Posterior cingulate gyrus (tissue), 11 donors: ENCODE results near the gene ARNT2.
A peak's percentile ranks its signal among the peaks of the same experiment; 100 is the strongest.

ENCODE experiments used
- DNase-seq, 10 donors: peaks; one replicate each; pipeline versions ENCODE4 v3.0.0 to v3.0.0-alpha.2; 2020 to 2021; ENCODE audit warnings: mixed read lengths in 3 of 10
- intact Hi-C: fragments of 100-400 bp; cut with DNase I; formaldehyde crosslinking; loops from one replicate; pipeline ENCODE4 v1.15.1; 2023

ARNT2 gene

GRCh38 chr15:80404761-80405553 lies 775 bp downstream of the ARNT2 start:
- peak; percentile 29 to 91 (median 58) for DNase-seq
- intact Hi-C loops: loop anchor here (10.0 kb wide), 1 partner anchor 340 kb away; no protein-coding TSS in a partner anchor

DNA sequence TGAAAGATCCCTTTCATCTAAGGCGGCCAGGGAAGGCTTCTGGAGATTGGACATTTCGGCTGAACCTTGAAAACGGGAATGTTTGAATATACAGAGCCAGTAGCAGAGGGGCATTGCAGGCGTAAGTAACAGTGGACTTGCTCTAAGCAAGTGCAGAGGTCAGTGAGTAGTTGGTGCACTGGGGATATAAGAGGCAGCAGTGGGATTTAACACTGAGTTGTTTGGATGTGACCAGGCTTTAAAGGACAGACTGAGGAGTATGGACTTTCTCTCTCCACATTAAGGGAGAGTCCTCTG lies 1.3 kb downstream of the ARNT2 start:
- DNase-seq: no peak
- intact Hi-C loops: loop anchor here (10.0 kb wide), 1 partner anchor 341 kb away; no protein-coding TSS in a partner anchor

- DNase-seq: peak in 1 of 10 donors; percentile 51
- intact Hi-C loops: loop anchor here (10.0 kb wide), 1 partner anchor 341 kb away; no protein-coding TSS in a partner anchor
These were observed 1.8 kb downstream of the ARNT2 start for GRCh38 chr15:80405970-80406369.

DNA sequence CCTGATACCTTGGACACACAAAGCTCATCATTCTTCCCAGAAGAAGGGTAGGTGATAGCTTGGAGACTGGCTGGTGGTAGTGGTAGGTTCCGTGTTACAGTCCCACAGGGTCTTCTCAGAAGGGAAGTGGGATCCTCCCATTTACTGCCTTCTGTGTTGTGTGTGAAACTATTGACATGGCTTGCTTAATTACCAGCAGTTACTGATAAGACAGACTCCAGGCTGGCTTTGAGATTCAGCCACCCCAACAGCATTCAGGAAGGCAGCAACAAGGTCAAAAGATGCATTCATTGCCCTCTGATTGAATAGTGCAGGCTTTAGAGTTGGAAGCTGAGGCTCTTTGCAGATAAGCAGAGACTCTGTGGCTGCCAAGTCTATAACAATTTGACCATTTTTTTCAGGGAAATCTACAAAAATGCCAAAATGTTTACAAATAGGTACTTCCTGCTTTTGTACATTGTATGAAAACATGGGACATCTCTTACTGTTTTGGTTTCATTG lies 7.7 kb downstream of the ARNT2 start:
- intact Hi-C loops: no loop called here
- DNase-seq: no peak

- intact Hi-C loops: no loop called here
These were observed 10.6 kb downstream of the ARNT2 start for GRCh38 chr15:80414546-80415357.

DNA sequence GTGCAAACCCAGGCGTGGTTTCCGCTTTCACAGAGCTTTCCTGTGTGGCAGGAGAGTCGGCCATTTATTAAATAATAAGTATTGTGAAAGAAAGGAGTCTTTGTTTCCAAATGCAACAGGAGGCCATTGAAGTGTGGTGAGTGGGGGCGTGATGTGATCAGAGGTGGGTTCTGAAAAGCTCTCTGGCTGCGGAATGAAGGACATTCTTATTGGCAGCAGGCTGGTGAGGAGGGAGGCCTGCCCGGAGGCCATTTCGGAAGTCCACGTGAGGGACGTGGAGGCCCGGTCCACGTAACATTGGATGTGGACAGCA lies 11.1 kb downstream of the ARNT2 start:
- intact Hi-C loops: no loop called here
- no peak for DNase-seq

More at GRCh38 chr15:80414546-80415357, 10.6 kb downstream of the ARNT2 start:
- DNase-seq: no peak

- intact Hi-C loops: no loop called here
- no peak for DNase-seq
These were observed 12.5 kb downstream of the ARNT2 start for GRCh38 chr15:80416702-80417101.

- peak in 1 of 10 donors; percentile 14 for DNase-seq
- intact Hi-C loops: no loop called here
These were observed 14.8 kb downstream of the ARNT2 start for GRCh38 chr15:80418892-80419537.

DNA sequence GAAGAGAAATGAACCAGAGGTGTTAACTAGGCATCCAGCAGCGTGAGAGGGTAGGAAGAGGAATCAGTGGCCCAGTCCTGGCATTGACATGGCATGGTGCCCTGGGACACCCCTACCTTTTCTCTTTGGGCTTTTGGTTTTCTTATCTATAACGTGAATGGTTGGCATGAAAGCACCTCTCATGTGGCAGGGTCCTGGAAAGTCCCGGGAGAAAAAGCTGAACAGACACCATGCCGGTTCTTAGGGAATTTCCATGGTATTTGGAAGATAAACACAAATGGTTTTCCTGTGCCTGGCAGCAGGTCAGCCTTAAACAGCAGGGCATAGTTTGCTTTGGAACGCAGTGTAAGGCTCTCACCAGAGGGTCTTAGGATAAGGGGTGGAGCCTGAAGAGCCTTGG lies 15.4 kb downstream of the ARNT2 start:
- DNase-seq: no peak
- intact Hi-C loops: no loop called here

- DNase-seq: no peak
These were observed 16.5 kb downstream of the ARNT2 start for GRCh38 chr15:80420658-80421057.

DNA sequence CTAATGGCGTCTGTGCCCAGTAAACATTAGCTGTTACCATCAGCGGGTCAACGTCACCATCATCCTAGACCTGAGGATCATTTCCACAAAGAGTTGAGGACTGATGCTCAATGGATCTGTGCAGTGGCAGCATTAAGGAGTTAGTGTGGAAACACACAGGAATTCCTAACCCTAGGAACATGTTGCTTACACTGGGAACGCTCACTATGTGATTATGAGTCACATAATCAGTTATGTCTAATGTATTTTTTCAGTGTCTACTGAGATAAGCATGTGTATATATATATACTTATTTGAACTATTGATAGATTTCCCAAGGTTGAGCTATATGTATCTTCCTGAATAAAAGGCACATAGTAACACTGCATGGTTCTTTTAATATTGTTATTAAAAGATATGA lies 19.0 kb downstream of the ARNT2 start:
- no peak for DNase-seq
- intact Hi-C loops: no loop called here

More at GRCh38 chr15:80420658-80421057, 16.5 kb downstream of the ARNT2 start:
- intact Hi-C loops: no loop called here

DNA sequence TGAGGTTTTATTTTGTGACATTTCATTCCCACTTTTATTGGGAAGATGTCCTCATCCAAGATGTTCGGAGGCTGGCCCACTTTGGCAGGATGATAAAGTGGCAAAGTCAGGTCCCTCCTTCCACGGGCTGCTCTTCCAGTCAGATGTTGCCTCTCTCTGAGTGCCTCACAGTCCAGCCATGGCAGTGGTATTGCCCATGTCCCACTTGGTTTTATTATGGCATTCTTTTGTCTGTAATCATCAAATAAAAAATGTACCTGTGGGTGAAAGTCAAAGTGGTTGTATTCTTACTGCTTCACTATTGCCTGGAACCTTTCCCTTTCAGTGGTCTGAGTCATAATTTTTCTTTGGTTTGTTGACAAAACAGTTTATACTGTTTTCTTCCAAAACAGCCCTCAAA lies 20.2 kb downstream of the ARNT2 start:
- no peak for DNase-seq
- intact Hi-C loops: no loop called here

DNA sequence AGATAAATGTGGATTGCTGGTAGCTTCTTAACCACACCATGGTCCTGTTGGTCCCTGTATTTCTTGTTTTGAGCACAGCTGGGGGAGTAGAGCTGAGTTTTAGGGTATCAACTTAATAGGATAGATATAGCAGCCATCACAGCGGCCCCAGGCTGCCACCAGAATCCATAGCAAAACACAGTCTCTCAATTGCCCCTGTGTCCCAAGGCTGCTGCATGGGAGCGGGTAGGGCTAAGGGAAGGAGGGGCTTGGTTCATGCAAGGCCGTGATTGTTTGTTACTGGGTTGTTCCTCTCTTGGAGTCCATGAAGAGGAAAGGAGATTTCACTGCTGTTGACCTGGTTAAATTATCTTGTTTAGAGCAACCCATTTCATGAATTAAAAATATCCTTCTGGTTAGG lies 22.1 kb downstream of the ARNT2 start:
- peak in 6 of 10 donors; percentile 47 to 93 (median 63) for DNase-seq
- intact Hi-C loops: no loop called here

GRCh38 chr15:80429964-80430363 lies 25.8 kb downstream of the ARNT2 start:
- DNase-seq: no peak

DNA sequence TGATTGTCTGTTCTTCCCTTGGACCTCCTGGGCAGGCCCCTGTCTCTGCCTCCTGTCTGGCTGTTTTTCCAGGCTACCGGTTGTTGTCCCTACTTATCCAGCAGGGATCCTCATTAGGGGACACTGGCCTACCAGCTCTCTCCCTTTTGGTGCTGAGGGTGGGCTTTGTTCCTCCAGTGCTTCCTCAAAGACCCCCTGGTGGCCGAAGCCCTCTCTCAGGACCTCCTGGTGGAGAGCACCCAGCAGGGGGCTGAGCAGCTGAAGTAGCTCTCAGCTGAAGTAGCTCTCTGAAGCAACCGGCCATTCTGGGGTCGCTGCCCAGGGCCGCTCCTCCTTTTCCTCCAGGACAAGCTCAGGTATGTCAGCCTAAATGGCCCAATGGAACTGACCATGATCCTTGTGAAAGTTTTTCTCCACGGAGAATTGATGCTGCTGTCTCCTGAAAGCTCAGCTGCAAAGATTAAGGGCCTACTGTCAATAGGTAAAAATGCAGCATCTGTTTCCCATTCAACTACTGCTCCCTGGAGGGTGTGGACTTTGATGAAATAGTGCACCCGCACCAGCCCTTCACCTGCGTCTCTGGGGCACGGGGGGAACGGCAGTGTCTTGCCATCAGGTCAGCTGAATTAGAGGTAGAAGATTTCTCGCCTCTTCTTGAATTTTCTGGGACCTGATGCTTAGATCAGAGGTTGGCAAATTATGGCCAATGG lies 27.6 kb downstream of the ARNT2 start:
- intact Hi-C loops: no loop called here
- DNase-seq: no peak

More at GRCh38 chr15:80429964-80430363, 25.8 kb downstream of the ARNT2 start:
- intact Hi-C loops: no loop called here

DNA sequence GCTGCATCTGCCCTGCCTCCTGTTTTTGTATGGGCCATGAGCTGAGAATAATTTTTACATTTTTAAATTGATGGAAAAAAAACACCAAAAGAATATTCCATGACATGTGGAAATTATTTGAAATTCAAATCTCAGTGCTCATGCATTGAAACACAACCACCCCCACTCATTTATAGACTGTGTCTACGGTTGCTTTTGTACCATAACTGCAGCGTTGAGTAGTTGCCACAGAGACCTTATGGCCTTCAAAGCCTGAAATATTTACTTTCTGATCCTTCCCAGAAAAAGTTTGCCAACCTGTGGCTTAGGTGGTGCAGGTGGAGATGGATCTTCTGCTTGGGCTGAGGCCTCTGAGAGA lies 28.1 kb downstream of the ARNT2 start:
- intact Hi-C loops: no loop called here
- no peak for DNase-seq

DNA sequence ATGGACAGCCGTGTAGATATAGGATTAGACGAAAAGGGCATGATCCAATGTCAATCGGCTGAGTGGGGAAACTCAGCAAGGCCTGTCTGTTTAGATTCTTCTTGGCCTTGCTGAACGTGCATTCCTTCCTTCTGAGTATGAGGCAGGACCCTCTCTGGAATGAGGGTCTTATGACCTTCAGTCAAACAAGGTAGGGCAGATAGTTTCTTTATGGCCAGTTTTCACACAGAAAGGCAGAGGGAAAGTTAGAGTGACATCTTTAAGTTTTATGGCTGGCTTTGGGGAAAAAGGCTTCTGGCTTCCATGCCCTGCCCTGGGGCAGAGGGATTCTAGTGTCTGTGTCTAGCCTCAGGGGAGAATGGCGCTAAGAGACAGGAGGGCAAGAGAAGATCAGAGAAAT lies 29.7 kb downstream of the ARNT2 start:
- no peak for DNase-seq
- intact Hi-C loops: no loop called here

GRCh38 chr15:80434926-80435720 lies 30.9 kb downstream of the ARNT2 start:
- no peak for DNase-seq
- intact Hi-C loops: no loop called here

GRCh38 chr15:80436511-80437307 lies 32.5 kb downstream of the ARNT2 start:
- intact Hi-C loops: no loop called here
- DNase-seq: peak in 1 of 10 donors; percentile 77
